T-helper 2 cell treated with Interferon-gamma antibody and Interleukin-4, amounts not matched to agents 100 ng/mL and 5 ng/mL, for 36 hours (primary cell): ENCODE data around the gene SMIM13. TPM values are rescaled to one million over a fixed set of nuclear protein-coding genes. Genes with fewer than 3 reads are reported as not detected.
"Not testable (repeated sequence)": the region's sequence is repeated elsewhere in the genome, so short reads cannot be mapped to it uniquely, and the experiment has no call there.

Experiments used
- intact Hi-C: fragments of 100-400 bp; cut with micrococcal nuclease; formaldehyde crosslinking; loops from one replicate; pipeline ENCODE4 v1.15.1; 2023
- total RNA-seq: library from RNA; stranded (reverse); gene quantifications from 2 replicates; pipeline ENCODE4 v1.2.3, GENCODE V29; 2022

SMIM13 gene
- total RNA-seq, 1 donor from 2014 or later: 11.9 TPM

DNA sequence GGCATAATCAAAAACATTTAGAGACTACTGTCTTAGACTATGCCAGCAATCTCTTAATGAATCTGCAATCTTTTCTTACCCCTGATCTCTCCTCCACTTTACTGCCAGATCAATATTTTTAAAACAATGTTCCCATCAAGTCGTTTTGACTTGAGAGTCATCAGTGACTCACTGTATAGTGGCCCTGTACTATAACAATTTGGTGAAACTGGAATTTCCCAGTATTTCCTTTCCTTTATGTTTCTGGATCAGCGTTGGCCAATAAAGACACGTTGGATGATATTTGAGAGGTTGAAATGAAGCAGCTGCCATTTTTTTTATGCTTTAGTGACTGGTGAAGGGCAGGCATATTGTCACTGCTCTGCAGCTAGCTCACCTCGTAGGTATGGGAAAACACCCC is 10.1 kb upstream of the SMIM13 start:
- intact Hi-C loops: no loop called here

DNA sequence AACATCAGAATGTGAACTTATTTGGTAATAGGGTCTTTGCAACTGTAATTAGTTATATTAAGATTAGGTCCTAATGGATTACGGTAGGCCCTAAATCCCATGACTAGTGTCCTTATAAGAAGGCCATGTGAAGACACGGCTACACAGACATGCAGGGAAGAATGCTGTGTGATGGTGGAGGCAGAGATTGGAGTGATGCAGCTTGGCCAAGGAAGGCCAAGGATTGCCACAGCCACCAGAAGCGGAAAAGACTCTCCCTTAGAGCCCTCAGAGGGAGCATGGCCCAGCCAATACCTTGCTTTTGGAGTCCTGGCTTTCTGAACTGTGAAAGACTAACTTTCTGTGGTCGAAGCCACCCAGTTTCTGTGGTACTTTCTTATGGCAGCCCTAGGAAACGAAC is 9.7 kb upstream of the SMIM13 start:
- intact Hi-C loops: no loop called here

DNA sequence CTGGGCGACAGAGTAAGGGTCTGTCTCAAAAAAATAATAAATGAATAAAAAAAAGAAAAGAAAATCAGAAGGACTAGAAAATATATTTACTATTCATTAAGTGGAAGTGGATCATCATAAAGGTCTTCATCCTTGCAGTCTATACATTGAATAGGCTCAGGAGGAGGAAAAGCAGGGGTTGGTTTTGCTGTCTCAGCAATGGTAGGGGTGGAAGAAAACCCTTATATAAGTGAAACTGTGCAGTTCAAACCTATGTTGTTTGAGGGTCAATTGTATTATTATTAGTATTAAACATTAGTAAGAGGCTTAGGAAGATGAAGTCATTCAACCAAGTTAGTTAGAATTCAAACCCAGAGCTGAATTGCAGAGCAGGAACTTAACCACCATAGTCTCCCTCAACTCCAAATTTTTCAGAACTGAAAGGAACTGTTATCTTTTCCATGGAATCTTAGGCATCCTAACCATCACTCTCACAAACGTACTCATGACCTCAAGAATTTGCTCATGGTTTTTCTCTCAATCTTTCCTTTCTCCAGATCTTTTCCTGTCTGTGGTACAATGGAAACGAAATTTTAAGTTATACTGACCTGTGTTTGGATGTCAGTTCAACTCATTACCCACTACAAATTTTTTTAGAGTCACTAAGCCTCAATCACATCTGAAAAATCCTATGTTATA is 7.7 kb upstream of the SMIM13 start:
- intact Hi-C loops: no loop called here

DNA sequence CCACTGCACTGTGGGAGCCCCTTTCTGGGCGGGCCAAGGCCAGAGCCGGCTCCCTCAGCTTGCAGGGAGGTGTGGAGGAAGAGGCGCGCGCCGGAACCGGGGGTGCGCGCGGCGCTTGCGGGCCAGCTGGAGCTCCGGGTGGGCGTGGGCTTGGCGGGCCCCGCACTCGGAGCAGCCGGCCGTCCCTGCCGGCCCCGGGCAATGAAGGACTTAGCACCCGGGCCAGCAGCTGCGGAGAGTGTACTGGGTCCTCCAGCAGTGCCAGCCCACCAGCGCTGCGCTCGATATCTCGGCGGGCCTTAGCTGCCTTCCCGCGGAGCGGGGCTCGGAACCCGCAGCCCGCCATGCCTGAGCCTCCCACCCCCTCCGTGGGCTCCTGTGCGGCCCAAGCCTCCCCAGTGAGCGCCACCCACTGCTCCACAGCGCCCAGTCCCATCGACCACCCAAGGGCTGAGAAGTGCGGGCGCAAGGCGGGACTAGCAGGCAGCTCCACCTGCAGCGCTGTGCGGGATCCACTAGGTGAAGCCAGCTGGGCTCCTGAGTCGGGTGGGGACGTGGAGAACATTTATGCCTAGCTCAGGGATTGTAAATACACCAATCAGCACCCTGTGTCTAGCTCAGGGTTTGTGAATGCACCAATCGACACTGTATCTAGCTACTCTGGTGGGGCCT is 6.4 kb upstream of the SMIM13 start:
- intact Hi-C loops: not testable (repeated sequence)

DNA sequence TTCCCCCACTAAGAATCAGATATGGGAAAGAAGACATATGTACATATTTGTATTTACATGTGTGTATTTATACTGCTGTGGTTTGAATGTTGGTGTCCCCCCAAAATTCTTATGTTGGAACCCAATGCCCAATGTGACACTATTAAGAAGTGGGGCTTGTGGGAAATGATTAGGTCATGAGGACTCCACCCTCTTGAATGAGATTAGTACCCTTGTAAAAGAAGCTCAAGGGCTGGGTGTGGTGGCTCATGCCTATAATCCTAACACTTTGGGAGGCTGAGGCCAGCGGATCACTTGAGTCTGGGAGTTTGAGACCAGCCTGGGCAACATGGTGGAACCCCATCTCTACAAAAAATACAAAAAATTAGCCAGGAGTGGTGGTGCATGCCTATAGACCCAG is 3.9 kb upstream of the SMIM13 start:
- intact Hi-C loops: loop anchor here (5.0 kb wide), 2 partner anchors 53 to 562 kb away; no protein-coding TSS in a partner anchor

DNA sequence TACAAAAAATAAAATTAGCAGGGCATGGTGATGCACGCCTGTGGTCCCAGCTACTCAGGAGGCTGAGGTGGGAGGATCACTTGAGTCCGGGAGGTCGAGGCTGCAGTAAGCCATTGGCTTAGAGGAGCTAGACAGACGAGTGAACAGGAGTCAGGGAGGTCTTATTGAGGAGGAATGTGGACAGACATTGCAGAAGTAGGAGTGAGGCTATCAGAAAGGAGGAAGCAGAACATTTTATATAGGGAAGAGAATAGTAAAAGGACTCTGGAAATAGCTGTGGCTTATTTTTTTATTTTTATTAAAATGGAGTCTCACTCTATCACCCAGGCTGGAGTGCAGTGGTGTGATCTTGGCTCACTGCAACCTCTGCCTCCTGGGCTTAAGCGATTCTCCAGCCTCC is 2.5 kb upstream of the SMIM13 start:
- intact Hi-C loops: loop anchor here (5.0 kb wide), 2 partner anchors 51 to 564 kb away; no protein-coding TSS in a partner anchor

DNA sequence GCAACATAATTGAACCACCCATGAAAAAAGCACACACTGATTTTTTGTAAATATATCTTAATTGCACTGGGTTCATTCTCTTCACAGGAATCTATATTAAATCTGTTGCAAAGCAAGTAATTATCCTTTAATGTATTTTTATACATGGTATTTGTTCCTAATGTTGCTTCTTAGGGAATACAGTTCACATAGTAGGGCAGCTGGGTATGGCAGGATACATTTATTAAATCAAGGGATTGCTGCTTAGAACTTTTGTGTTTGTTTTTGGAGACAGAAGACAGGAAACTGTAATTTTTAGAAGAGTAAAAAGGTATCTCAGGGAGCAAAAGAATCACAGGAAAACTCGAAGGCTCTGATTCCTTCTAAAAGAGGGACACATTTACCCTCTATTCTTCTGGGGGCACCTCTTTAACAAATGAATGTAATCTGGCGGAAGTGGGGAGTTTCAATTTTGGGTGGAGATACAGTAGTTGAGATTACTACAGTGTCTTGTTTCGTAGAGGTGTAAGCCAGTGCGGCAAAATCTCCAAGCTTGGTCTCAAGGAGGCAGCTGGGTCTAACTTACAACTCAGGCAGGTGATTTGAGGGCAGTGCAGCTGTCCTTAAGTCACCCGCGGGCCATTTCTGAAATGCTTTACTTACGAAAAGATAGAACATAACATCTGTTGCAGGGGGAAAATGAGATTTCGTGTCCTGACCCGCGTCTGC is 812 bp upstream of the SMIM13 start:
- intact Hi-C loops: loop anchor here (1.0 to 5.0 kb wide), 6 partner anchors 49 to 689 kb away; partner anchors contain the start of genes C6orf52, MAK, PAK1IP1 and TMEM14B

DNA sequence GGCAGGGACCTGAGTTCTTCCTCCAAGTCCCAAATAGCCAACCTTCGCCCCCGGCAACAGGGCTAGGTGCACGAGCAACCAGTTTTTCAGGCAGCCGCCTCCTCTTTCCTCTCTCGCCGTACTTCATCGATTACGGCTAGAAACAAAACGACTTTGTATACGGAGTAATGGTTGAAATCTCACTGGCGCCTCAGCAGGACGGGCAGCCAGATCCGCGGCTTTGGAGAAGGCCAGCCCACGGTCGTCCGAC is 333 bp upstream of the SMIM13 start:
- intact Hi-C loops: loop anchor here (1.0 to 5.0 kb wide), 6 partner anchors 49 to 689 kb away; partner anchors contain the start of genes C6orf52, MAK, PAK1IP1 and TMEM14B

DNA sequence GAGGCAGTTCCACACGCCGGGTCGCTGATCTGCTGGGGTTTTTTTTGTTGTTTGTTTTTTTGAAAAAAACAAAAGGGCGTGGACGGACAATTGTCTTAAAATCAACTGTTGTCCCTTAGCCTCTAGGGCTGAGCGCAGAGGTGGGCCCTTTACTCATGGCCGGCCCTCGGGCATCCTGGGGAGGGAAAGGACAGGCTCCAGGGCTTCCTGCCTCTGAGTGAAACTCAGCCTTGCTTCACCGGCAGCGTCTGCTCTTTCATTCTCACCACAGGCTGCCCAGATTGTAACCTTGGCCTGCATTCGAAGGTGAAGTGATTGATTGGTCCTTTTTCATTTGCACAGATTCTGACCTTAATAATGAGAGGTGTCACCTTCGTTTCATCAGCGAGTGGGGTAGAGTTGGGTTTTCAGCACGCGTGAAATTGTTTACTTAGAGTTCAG is 797 bp downstream of the SMIM13 start:
- intact Hi-C loops: loop anchor here (1.0 to 5.0 kb wide), 6 partner anchors 48 to 567 kb away; partner anchors contain the start of genes NEDD9 and TMEM170B

DNA sequence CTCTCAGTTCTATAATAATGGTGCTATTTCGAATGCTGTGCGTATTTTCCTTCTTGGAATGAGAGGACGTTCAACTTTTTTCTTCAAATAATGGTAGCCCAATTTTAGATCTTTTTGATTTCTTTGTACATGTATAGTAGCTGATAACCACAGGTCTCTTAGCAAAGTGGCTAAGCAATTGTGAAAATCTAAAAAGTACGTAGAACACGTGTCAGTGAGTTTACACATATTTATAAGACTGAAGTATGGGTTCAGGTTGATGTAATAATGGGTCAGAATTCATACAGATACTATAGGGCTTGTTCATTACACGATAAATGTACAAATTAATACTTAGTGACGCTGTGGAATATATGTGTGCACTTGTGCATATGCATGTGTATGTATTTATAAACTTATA is 1.3 kb downstream of the SMIM13 start:
- intact Hi-C loops: loop anchor here (1.0 to 5.0 kb wide), 6 partner anchors 47 to 568 kb away; partner anchors contain the start of genes NEDD9 and TMEM170B

DNA sequence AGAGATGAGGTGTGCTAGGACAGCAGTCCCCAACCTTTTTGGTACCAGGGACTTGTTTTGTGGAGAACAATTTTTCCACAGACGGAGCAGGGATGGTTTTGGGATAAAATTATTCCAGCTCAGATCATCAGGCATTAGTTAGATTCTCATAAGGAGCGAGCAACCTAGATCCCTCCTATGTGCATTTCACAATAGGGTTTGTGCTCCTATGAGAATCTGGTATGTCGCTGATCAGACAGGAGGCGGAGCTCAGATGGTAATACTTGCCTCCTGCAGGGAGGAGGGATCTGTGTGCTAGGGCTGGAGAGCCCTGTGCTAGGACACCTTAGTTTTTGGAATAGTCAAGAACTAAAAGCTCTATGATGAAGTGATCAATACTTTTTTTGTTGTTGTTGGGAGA is 2.5 kb downstream of the SMIM13 start:
- intact Hi-C loops: no loop called here

DNA sequence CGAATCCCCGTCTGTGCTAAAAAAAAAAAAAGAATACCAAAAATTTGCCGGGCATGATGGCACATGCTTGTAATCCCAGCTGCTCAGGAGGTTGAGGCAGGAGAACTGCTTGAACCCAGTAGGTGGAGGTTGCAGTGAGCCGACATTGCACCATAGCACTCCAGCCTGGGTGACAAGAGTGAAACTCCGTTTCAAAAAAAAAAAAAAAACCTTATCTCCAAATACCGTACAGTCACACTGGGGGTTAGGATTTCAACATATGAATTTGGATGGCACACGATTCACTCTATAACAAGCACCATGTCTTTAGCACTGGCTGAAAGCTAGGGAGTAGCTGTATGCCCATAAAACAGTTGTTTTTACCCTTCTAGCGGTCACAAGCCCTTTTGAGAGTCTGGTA is 3.8 kb downstream of the SMIM13 start:
- intact Hi-C loops: no loop called here

DNA sequence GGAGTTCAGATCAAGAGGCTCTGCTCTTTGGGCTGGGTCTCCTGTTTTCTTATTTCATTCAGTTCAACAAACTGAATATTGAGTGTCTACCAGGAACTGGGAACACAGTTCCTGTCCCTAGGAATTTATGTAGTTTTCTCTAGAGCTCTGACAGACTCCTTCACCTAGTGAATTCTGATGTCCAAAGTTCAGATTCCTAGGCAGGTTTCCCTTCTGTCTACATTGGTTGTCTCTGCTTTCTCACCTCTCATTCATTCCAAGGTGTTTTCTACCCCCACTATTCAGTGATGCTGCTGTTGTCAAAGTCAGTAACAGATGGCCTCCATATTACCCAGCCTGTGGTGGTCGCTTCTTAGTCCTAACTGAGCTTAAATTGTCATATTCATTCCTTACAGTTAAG is 4.4 kb downstream of the SMIM13 start:
- intact Hi-C loops: no loop called here

DNA sequence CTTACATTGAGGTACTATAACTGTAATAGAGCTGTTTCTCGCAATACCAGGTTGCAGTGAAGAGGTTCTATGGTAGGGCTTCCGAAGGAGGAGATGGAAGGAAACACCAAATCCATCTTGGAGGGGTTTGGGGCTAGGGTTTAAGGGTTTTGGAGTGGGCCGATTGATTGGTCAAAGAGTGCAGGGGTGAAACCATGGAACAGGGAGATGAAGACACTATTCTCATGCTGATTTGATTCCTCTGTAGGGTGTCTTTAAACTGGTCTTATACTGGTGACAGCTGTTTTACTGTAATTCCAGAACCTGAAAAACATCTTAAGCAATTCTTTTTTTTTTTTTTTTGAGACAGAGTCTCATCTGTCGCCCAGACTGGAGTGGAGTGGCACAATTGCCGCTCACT is 7.8 kb downstream of the SMIM13 start:
- intact Hi-C loops: no loop called here

DNA sequence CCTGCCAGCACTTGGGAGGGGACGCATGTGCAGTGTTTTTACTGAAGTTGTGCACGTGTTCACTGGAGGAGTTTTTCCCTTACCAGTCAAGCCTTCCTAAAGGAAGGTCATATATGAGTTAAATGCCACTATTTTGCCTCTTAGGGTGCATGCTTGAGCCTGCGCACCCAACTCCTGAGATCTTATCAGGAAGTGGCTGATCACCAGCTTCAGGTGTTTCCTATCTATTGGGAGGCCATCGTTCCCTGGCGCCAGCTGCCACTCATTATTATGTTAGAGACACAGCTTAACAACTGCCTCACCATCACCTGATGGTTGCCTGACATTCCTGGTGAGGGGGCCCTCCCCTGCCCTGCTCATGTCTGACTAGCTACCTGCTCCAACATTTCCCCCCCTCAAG is 9.4 kb downstream of the SMIM13 start:
- intact Hi-C loops: no loop called here

DNA sequence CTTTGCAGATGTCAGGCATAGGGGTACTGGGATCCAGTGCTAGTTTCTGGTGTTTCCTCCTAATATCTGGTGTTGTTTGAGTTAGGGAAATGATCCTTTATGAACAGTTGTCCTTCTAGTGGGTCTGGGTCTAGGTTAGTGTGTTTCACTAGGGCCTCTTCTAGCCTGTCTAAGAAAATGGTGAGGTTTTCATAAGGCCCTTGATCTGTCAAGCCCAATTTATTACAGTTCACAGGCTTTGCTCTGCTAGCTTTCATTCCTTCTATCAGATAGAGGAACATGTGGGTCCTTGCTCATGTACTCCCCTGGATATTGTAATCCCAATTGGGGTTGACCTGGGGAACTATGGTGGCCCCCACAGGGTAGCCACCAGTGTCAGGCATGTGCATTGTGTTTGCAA is 15.1 kb downstream of the SMIM13 start:
- intact Hi-C loops: no loop called here

DNA sequence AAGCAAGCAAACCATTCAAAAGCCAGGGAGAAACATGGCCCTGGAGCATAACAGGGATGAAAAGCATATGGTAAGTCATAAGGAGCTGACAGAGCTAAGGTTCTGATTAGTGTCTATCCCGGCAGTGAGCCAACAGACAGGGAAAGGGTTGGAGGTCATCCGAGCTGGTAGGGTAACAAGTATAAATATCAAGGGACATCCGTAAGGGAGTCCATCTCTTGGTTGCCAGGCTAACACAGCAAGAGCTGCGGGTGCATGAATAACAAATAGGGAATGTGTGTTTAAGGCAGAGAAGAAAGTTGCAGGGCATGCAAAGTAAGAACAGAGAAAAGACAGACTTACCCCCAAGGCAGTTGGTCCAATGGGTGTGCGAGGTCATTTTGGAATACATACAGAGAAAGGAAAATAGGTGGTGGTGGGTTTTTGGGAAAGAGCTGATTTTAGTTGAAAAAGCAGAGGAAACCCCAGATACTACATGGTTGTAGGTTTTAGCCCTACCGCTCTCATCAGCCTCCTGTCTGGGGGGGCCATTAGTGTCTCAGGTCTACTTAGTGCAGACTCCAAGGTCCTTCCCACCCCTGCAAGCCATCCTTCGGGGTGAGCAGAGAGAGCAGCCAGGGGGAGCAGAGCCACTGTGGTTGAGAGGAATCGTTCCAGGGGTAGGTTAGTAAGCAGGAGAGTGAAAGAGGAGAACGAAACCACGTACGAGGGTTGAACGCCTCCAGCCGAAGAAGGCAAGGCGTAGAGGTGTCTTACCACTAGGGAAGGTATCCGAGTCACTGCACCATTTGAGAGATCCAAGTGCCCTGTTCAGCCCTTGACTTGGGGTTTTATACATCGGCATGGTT is 17.5 kb downstream of the SMIM13 start, which contains the start of gene ERVFRD-1:
ERVFRD-1 (minus strand) TSS at position 805 of the 848 bp plus-strand sequence. CDS start 6,415 bp downstream, outside the sequence.
- intact Hi-C loops: no loop called here

DNA sequence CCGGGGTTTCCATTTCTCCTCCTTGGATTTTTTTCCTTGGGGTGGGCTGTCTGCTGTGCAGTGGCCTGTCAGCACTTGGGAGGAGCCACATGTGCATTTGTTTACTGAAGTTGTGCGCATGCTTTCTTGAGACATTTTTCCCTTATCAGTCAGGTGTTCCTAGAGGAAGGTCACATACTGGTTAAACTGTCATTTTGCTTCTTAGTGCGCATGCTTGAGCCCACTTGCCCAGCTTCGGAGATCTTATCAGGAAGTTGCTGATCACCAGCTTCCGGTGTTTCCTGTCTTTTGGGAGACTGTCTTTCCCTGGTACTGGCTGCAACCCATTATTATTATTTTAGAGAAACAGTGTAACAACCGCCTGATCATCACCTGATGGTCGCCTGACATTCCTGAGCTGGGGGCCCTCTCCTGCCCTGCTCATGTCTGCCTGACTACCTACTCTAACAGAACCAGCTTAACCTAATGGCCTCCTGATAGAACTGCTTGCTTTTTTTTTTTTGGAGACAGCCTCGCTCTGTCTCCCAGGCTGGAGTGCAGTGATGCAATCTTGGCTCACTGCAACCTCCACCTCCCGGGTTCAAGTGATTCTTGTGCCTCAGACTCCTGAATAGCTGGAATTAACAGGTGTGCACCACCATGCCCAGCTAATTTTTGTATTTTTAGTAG is 18.3 kb downstream of the SMIM13 start:
- intact Hi-C loops: no loop called here

DNA sequence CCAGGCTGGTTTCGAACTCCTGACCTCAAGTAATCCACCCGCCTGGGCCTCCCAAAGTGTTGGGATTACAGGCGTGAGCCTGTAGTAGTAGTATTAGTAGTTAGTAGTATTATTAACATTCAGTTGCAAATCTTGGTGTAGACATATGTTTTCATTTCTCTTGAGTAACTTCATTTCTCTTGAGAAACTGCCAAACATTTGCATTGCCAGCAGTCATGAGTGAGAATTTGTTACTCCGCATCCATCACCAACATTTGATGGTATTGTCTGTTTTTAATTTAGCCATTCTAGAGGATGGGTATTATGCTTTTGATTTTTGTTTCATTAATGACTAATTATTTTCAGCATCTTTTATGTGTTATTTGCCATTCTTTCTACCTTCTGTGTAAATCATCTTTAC is 19.4 kb downstream of the SMIM13 start:
- intact Hi-C loops: no loop called here

DNA sequence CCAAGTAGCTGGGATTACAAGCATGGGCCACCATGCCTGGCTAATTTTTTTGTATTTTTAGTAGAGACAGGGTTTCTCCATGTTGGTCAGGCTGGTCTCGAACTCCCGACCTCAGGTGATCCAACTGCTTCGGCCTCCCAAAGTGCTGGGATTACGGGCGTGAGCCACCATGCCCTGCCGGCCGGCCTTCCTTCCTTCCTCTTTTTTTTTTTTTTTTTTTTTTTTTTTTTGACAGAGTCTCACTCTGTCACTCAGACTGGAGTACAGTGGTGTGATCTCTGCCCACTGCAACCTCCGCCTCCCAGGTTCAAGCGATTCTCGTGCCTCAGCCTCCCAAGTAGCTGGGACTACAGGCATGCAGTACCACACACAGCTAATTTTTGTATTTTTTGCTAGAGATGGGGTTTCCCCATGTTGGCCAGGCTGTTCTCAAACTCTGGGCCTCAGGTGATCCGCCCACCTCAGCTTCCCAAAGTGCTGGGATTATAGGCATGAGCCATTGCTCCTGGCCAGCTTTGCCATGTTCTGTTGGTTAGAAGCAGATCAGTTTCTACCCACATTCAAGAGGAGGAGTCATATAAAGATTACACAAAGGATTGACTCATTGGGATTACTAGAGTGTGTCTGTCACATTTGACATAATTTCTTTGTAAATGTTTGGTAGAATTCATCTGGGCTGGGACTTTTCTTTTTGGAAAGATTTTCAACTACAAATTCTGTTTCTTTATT is 22.3 kb downstream of the SMIM13 start:
- intact Hi-C loops: not testable (repeated sequence)
